Endodermal cell (in vitro differentiated cells): ENCODE results near the gene DHX34. TPM values are rescaled to one million over a fixed set of nuclear protein-coding genes. Genes with fewer than 3 reads are reported as not detected.
"Not testable (repeated sequence)": the region's sequence is repeated elsewhere in the genome, so short reads cannot be mapped to it uniquely, and the experiment has no call there.

Experiments used
- DNase-seq: peaks from one replicate; pipeline ENCODE4 v3.0.0-alpha.2; 2017
- H3K27ac ChIP-seq: 2 replicates; pipeline ENCODE4 v1.5.1; 2013; ENCODE audit warnings: mild to moderate bottlenecking, low read depth, low read length, moderate library complexity
- H3K27me3 ChIP-seq: 2 replicates; pipeline ENCODE4 v1.6.1; 2013; ENCODE audit warnings: mild to moderate bottlenecking, low read length, moderate library complexity; ENCODE audit not compliant: insufficient read depth, control insufficient read depth, poor library complexity, severe bottlenecking
- H3K36me3 ChIP-seq: 2 replicates; pipeline ENCODE4 v1.7.0; 2013; ENCODE audit warnings: mild to moderate bottlenecking, low read length, moderate library complexity; ENCODE audit not compliant: control insufficient read depth, insufficient read depth
- H3K4me1 ChIP-seq: one replicate; pipeline ENCODE4 v1.7.0; 2013; ENCODE audit warnings: low read length; ENCODE audit not compliant: control insufficient read depth, insufficient read depth
- H3K4me3 ChIP-seq: 2 replicates; pipeline ENCODE4 v1.5.1; 2013; ENCODE audit warnings: mild to moderate bottlenecking, low read length, moderate library complexity
- H3K9ac ChIP-seq: 2 replicates; pipeline ENCODE4 v1.6.1; 2013; ENCODE audit warnings: mild to moderate bottlenecking, low read length, moderate library complexity; ENCODE audit not compliant: poor library complexity, severe bottlenecking; ENCODE audit errors: extremely low read depth
- H3K9me3 ChIP-seq: 2 replicates; pipeline ENCODE4 v1.6.1; 2013; ENCODE audit warnings: mild to moderate bottlenecking, low read length, moderate library complexity; ENCODE audit not compliant: control insufficient read depth
- H3K27ac Mint-ChIP-seq: 2 replicates; pipeline ENCODE4 v1.8.0; 2020; ENCODE audit warnings: mixed read lengths
- H3K27me3 Mint-ChIP-seq: 2 replicates; pipeline ENCODE4 v1.8.0; 2021; ENCODE audit warnings: mild to moderate bottlenecking, mixed read lengths; ENCODE audit not compliant: insufficient read depth
- H3K36me3 Mint-ChIP-seq: 2 replicates; pipeline ENCODE4 v1.8.0; 2020; ENCODE audit warnings: low read depth, mixed read lengths
- H3K4me1 Mint-ChIP-seq: 2 replicates; pipeline ENCODE4 v1.8.0; 2020; ENCODE audit warnings: mixed read lengths
- H3K4me3 Mint-ChIP-seq: 2 replicates; pipeline ENCODE4 v1.8.0; 2020; ENCODE audit warnings: mild to moderate bottlenecking, moderate library complexity, mixed read lengths
- H3K9me3 Mint-ChIP-seq: 2 replicates; pipeline ENCODE4 v1.8.0; 2020; ENCODE audit warnings: mild to moderate bottlenecking, mixed read lengths
- CTCF ChIP-seq: fragments of 200-600 bp; sonication (generic); conservative IDR thresholded peaks from 2 replicates; pipeline ENCODE4 v1.5.0; 2021; ENCODE audit warnings: antibody characterized with exemption, mild to moderate bottlenecking
- WGBS, 2 experiments: methylation state at CpG; one replicate each; pipeline versions ENCODE4 v1.1.5 to v1.1.7; 2013; ENCODE audit warnings: missing lambda C conversion rate in 2 of 2, mixed read lengths in 1 of 2; ENCODE audit not compliant: insufficient coverage in 1 of 2, insufficient read length in 1 of 2; 5-methylcytosine and 5-hydroxymethylcytosine counted together
- total RNA-seq, 2 donors: library from RNA; stranded (reverse); fragmentation: NEBNext Ultra II Directional in 1 of 2; extraction: Animal tissue kit (Norgen Biotek cat#: 25700) in 1 of 2; gene quantifications; 2 replicates in 1 of 2; 3 replicates in 1 of 2; pipeline ENCODE4 v1.2.1, GENCODE V29; 2021

DHX34 gene
- total RNA-seq, 2 donors from 2014 or later = 36.9 to 43.9 TPM

- WGBS, 2 experiments = 96 to 97% methylated on average over 6 to 14 of the region's 14 CpGs
- Histone ChIP-seq H3K36me3 (peaks cover 51% of the 10 kb centered on the region), H3K4me1 (no peaks in the 10 kb centered on the region), H3K27ac (no peak overlapping the region), H3K27me3 (no peaks in the 10 kb centered on the region), H3K9me3 (no peaks in the 10 kb centered on the region), H3K9ac (no peak overlapping the region), H3K4me3 (no peak overlapping the region)
- DNase-seq = no peak
- Mint-ChIP-seq H3K27me3 (no peaks in the 10 kb centered on the region), H3K9me3 (no peaks in the 10 kb centered on the region), H3K4me1 (no peaks in the 10 kb centered on the region), H3K27ac (peak overlapping the region; percentile 14), H3K4me3 (no peak overlapping the region), H3K36me3 (peaks cover 39% of the 10 kb centered on the region)
- no peak for TF ChIP-seq CTCF
Measured at GRCh38 chr19:47381121-47381520, 32.0 kb downstream of the DHX34 start.

GRCh38 chr19:47381653-47382279, 32.7 kb downstream of the DHX34 start:
- WGBS, 2 experiments = 92 to 97% methylated on average over 5 to 11 of the region's 11 CpGs
- Mint-ChIP-seq H3K36me3 (peaks cover 38% of the 10 kb centered on the region), H3K27me3 (no peaks in the 10 kb centered on the region), H3K4me1 (no peaks in the 10 kb centered on the region), H3K4me3 (no peak overlapping the region), H3K9me3 (no peaks in the 10 kb centered on the region), H3K27ac (peak overlapping the region; percentile 14)
- no peak overlapping the region for H3K4me3 ChIP-seq
- H3K36me3 ChIP-seq = peaks cover 45% of the 10 kb centered on the region
- no peak overlapping the region for H3K9ac ChIP-seq
- no peak for TF ChIP-seq CTCF
- no peaks in the 10 kb centered on the region for H3K9me3 ChIP-seq
- H3K27ac ChIP-seq = no peak overlapping the region
- no peaks in the 10 kb centered on the region for H3K27me3 ChIP-seq
- DNase-seq = no peak
- no peaks in the 10 kb centered on the region for H3K4me1 ChIP-seq

- H3K9ac ChIP-seq, H3K27ac ChIP-seq: not testable (repeated sequence)
Measured at GRCh38 chr19:47383890-47384289, 34.8 kb downstream of the DHX34 start.

GRCh38 chr19:47384533-47384932, 35.4 kb downstream of the DHX34 start:
- H3K27me3 Mint-ChIP-seq, H3K9me3 Mint-ChIP-seq, H3K27me3 ChIP-seq, H3K27ac Mint-ChIP-seq, H3K4me3 ChIP-seq, H3K4me3 Mint-ChIP-seq, H3K9me3 ChIP-seq, DNase-seq, H3K27ac ChIP-seq, H3K4me1 ChIP-seq, H3K4me1 Mint-ChIP-seq, H3K9ac ChIP-seq: not testable (repeated sequence)
- WGBS, 2 experiments = 80 to 99% methylated on average over 1 to 4 of the region's 4 CpGs
- peaks cover 33% of the 10 kb centered on the region for H3K36me3 ChIP-seq
- peaks cover 28% of the 10 kb centered on the region for H3K36me3 Mint-ChIP-seq

More at GRCh38 chr19:47383890-47384289, 34.8 kb downstream of the DHX34 start:
- H3K4me3 ChIP-seq, H3K4me3 Mint-ChIP-seq, DNase-seq, H3K4me1 Mint-ChIP-seq, H3K9me3 Mint-ChIP-seq, H3K9me3 ChIP-seq, H3K27me3 Mint-ChIP-seq, H3K27ac Mint-ChIP-seq, H3K4me1 ChIP-seq, H3K27me3 ChIP-seq: not testable (repeated sequence)
- 97 to 100% methylated on average over 1 to 5 of the region's 5 CpGs for WGBS, 2 experiments
- peaks cover 30% of the 10 kb centered on the region for H3K36me3 Mint-ChIP-seq
- peaks cover 34% of the 10 kb centered on the region for H3K36me3 ChIP-seq

- not testable (repeated sequence) for H3K9ac ChIP-seq, H3K27ac ChIP-seq, H3K4me1 ChIP-seq, H3K4me3 Mint-ChIP-seq, DNase-seq, H3K4me1 Mint-ChIP-seq, H3K9me3 Mint-ChIP-seq, H3K27ac Mint-ChIP-seq, H3K27me3 ChIP-seq, H3K4me3 ChIP-seq, H3K27me3 Mint-ChIP-seq, H3K9me3 ChIP-seq
- 89 to 95% methylated on average over 11 of the region's 12 CpGs for WGBS, 2 experiments
- H3K36me3 Mint-ChIP-seq = peaks cover 12% of the 10 kb centered on the region
- H3K36me3 ChIP-seq = peaks cover 14% of the 10 kb centered on the region
Measured at GRCh38 chr19:47386582-47386981, 37.5 kb downstream of the DHX34 start.

GRCh38 chr19:47387623-47388022, 38.5 kb downstream of the DHX34 start:
- H3K4me1 ChIP-seq, H3K36me3 Mint-ChIP-seq, H3K36me3 ChIP-seq, H3K27me3 Mint-ChIP-seq, H3K27me3 ChIP-seq, H3K4me3 ChIP-seq, H3K9me3 ChIP-seq, H3K4me1 Mint-ChIP-seq, H3K27ac ChIP-seq, DNase-seq, H3K9ac ChIP-seq, H3K4me3 Mint-ChIP-seq, H3K27ac Mint-ChIP-seq: not testable (repeated sequence)
- 80 to 96% methylated on average over 1 to 3 of the region's 3 CpGs for WGBS, 2 experiments
- H3K9me3 Mint-ChIP-seq = peaks cover 13% of the 10 kb centered on the region
